22Rv1 (cell line): ENCODE data around the gene ARTN.
A peak's percentile ranks its signal among the peaks of the same experiment; 100 is the strongest.

Experiments used
- H3K27ac ChIP-seq: fragments of 450-650 bp; 2 replicates; pipeline ENCODE4 v1.5.1; 2017
- ZFX ChIP-seq: fragments of 450-650 bp; IDR thresholded peaks from 2 replicates; pipeline ENCODE4 v1.6.1; 2017; ENCODE audit warnings: antibody characterized with exemption, borderline replicate concordance
- TF ChIP-seq, protein P1 (sequence below): fragments of 450-650 bp; IDR thresholded peaks from 2 replicates; pipeline ENCODE4 v1.5.1; 2017; ENCODE audit warnings: mild to moderate bottlenecking

Gene ARTN

DNA sequence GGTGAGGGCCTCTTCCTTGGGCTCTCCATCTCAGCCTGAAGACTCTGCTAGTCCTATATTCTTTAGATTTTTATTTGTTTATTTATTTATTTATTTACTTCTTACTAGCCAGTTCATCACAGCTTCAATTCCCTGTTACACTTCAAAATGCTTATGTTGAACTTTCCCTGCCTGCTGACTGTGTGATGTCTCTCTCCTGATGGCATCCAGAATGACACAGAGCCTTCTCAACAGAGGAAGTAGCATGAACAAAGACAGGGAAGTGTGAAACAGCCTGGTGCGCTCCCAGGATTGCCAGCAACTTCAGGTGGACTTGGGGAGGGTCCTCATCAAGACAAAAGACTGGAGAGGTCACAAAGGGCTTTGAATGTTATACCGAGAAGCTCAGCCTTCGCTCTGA is 8.8 kb downstream of the ARTN start:
- H3K27ac ChIP-seq, result no peak overlapping the region
- TF ChIP-seq ZFX, result no peak
- TF ChIP-seq, protein P1, sequence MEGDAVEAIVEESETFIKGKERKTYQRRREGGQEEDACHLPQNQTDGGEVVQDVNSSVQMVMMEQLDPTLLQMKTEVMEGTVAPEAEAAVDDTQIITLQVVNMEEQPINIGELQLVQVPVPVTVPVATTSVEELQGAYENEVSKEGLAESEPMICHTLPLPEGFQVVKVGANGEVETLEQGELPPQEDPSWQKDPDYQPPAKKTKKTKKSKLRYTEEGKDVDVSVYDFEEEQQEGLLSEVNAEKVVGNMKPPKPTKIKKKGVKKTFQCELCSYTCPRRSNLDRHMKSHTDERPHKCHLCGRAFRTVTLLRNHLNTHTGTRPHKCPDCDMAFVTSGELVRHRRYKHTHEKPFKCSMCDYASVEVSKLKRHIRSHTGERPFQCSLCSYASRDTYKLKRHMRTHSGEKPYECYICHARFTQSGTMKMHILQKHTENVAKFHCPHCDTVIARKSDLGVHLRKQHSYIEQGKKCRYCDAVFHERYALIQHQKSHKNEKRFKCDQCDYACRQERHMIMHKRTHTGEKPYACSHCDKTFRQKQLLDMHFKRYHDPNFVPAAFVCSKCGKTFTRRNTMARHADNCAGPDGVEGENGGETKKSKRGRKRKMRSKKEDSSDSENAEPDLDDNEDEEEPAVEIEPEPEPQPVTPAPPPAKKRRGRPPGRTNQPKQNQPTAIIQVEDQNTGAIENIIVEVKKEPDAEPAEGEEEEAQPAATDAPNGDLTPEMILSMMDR, result no peak

DNA sequence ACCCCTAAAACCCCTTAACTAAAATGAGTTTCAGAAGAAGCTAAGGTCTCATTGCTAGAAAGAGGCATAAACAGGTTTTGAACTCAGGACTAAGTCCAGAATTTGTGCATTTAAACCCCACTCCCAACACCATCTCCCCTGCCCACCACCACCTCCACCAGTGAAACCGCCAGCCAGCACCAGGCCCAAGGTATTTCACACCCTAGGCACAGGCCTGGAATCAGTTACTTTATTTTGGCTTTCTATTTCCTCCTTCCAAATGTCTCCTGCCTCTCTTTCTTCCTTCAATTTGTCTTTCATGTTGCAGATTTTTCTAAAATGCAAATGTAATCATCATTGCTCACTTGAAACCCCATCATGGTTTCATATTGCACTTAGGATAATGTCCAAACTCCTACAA is 11.3 kb downstream of the ARTN start:
- TF ChIP-seq, protein P1, result no peak
- peak overlapping the region; percentile 78; the same call in 1 of the 2 replicates for H3K27ac ChIP-seq

- TF ChIP-seq, protein P1, result no peak
- TF ChIP-seq ZFX, result no peak
Measured at GRCh38 chr1:43945674-43946235, 12.2 kb downstream of the ARTN start.

GRCh38 chr1:43946236-43947060 is 12.8 kb downstream of the ARTN start, which contains the start of gene IPO13:
IPO13 (plus strand) TSS chr1:43946950; CDS start chr1:43947601, 651 bp downstream.
- H3K27ac ChIP-seq, result peak within 1 kb of the TSS; percentile 78
- TF ChIP-seq, protein P1, result peak; percentile 91
- no peak for TF ChIP-seq ZFX

More at GRCh38 chr1:43945674-43946235, 12.2 kb downstream of the ARTN start:
- peak overlapping the region; percentile 78 for H3K27ac ChIP-seq

DNA sequence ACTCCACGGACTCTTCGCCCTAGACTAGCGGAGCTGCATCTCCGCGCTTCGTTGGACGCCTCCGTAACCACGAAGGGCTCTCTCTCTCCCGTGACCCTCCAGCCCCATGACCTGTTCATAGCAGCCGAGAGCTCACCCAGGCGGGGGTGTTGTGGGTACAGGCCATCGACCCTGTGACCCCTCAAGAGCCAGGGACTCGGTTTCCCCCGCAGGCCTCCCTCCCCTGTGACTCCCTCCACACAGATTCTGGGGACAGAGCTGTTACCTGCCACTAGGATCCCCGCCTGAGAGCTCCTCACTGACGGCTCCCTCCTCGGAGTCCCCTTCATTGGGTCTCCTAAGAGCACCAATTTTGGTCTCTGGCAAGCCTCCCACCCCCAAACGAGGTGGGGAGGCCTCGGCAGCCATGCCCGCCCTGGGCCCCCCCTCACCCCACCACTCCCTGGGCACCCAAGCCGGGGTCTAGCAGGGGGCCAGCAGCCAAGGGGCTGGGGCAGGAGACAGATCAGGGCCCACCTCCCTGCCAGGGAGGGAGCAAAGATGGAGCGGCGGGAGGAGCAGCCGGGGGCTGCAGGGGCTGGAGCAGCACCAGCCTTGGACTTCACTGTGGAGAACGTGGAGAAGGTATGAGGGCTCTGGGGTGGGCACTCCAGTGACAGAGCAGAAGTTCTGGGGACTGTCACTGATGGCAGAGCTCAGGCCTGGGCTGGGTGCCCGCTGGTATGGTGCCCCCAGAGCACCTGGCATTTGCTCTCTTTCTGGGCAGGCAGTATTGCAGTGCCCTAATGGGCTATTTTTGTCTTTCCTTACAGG is 13.7 kb downstream of the ARTN start:
- TF ChIP-seq, protein P1, result no peak
- TF ChIP-seq ZFX, result no peak
- H3K27ac ChIP-seq, result peak overlapping the region; percentile 78

DNA sequence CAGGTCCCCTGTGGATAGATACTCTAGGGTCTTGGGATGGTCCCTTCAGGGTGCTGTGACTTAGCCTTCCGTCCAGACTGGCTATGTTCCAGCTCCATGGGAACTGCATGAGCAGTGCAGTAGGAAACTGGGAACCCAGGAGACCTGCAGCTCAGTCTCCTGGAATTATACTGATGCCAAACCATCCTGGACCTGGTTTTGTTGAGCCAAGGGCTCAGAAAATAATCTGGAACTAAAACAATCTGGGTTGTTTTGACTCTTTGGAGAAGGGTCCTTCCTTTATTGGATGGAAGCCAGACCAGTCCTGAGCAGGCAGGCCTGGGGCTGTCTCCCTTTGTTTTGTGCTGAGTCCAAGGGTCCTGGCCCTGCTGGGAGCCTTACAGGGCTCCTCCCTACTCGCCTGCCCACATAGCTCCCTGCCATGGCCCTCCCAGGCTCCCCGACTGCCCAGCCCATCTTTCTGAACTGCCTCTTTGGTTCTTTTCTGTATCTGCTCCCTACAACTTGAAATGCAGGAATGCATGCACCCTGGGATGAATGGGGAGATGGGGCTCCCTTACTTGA is 14.4 kb downstream of the ARTN start:
- TF ChIP-seq, protein P1, result no peak
- TF ChIP-seq ZFX, result no peak
- 0 out of 2 replicates have a peak overlapping the region, but pooled peaks have one; percentile 78 for H3K27ac ChIP-seq
